DOHH2 (cell line): Measurements from ENCODE around the gene IL1R1.

Experiments
- EZH2phosphoT487 ChIP-seq: fragments of 200-600 bp; sonication (generic); IDR thresholded peaks from 2 replicates; pipeline ENCODE4 v1.6.1; 2017; ENCODE audit warnings: borderline replicate concordance, mild to moderate bottlenecking, antibody characterized with exemption, low read length, moderate library complexity, mixed read lengths
- TF ChIP-seq, protein P1 (sequence below): fragments of 200-600 bp; sonication (generic); IDR thresholded peaks from one replicate; pipeline ENCODE4 v1.5.1; 2014; ENCODE audit warnings: antibody characterized with exemption, mild to moderate bottlenecking, low read depth, low read length; ENCODE audit not compliant: poor library complexity, severe bottlenecking

DNA sequence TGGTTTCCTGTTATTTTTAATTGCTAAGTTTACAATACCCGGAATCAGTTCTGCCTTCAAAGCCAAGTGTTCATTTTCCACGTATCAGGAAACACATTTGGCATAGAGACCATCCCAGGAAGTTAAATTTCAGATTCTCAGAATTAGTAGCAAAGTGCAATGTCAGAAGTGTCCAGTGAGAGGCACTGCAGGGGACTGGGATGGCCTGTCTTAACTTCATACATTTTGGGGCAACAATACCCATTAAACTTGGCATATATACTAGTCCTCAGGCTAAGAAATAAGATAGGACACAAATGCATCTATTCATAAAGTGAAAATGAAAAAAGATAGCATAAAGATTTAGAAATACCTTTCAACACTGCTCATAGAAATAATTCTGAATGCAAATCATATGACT, 42.8 kb downstream of the IL1R1 start:
- TF ChIP-seq, protein P1, sequence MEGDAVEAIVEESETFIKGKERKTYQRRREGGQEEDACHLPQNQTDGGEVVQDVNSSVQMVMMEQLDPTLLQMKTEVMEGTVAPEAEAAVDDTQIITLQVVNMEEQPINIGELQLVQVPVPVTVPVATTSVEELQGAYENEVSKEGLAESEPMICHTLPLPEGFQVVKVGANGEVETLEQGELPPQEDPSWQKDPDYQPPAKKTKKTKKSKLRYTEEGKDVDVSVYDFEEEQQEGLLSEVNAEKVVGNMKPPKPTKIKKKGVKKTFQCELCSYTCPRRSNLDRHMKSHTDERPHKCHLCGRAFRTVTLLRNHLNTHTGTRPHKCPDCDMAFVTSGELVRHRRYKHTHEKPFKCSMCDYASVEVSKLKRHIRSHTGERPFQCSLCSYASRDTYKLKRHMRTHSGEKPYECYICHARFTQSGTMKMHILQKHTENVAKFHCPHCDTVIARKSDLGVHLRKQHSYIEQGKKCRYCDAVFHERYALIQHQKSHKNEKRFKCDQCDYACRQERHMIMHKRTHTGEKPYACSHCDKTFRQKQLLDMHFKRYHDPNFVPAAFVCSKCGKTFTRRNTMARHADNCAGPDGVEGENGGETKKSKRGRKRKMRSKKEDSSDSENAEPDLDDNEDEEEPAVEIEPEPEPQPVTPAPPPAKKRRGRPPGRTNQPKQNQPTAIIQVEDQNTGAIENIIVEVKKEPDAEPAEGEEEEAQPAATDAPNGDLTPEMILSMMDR = no peak
- TF ChIP-seq EZH2phosphoT487 = no peak
